Suprapubic skin (tissue), 4 donors: ENCODE measurements around the gene NEB. TPM values are rescaled to one million over a fixed set of nuclear protein-coding genes. Genes with fewer than 3 reads are reported as not detected.

Source experiments
- DNase-seq, 2 donors: peaks; one replicate each; pipeline ENCODE4 v3.0.0-alpha.2; 2019; ENCODE audit warnings: low spot score in 2 of 2
- H3K27ac ChIP-seq: fragments of 200-600 bp; sonication (generic); one replicate; pipeline ENCODE4 v1.5.1; 2019
- H3K27me3 ChIP-seq: fragments of 200-600 bp; sonication (generic); one replicate; pipeline ENCODE4 v1.5.1; 2019
- H3K36me3 ChIP-seq: fragments of 200-600 bp; sonication (generic); one replicate; pipeline ENCODE4 v1.5.1; 2019
- H3K4me1 ChIP-seq: fragments of 200-600 bp; sonication (generic); one replicate; pipeline ENCODE4 v1.5.1; 2019
- H3K4me3 ChIP-seq: fragments of 200-600 bp; sonication (generic); one replicate; pipeline ENCODE4 v1.5.1; 2019; ENCODE audit warnings: mild to moderate bottlenecking
- H3K9me3 ChIP-seq: fragments of 200-600 bp; sonication (generic); one replicate; pipeline ENCODE4 v1.5.1; 2019
- EP300 ChIP-seq: sonication (generic); formaldehyde crosslinking; IDR thresholded peaks from one replicate; pipeline ENCODE4 v1.6.1; 2017; ENCODE audit warnings: antibody characterized with exemption
- POLR2A ChIP-seq, 2 donors: fragments of 450-650 bp; IDR thresholded peaks; one replicate each; pipeline ENCODE4 v1.6.1; 2017; ENCODE audit warnings: antibody characterized with exemption in 2 of 2, mild to moderate bottlenecking in 2 of 2, moderate library complexity in 2 of 2
- POLR2AphosphoS5 ChIP-seq, 3 donors: sonication (generic); formaldehyde crosslinking; IDR thresholded peaks; one replicate each; pipeline ENCODE4 v1.6.1; 2017; ENCODE audit warnings: antibody characterized with exemption in 3 of 3
- WGBS: methylation state at CpG from one replicate; pipeline ENCODE4 v1.1.5; 2018; 5-methylcytosine and 5-hydroxymethylcytosine counted together
- total RNA-seq, 4 donors: library from RNA; depleted of rRNA; stranded (reverse); fragments of >200 nt; gene quantifications; one replicate each; pipeline ENCODE4 v1.1.0, GENCODE V29; 2016
- TF ChIP-seq, protein P1 (sequence below), 2 donors: fragments of 200-600 bp in 1 of 2; fragments of 450-650 bp in 1 of 2; sonication (generic) in 1 of 2; IDR thresholded peaks; one replicate each; pipeline ENCODE4 v1.5.1; 2016 to 2019; ENCODE audit warnings: antibody characterized with exemption in 2 of 2, mild to moderate bottlenecking in 1 of 2, moderate library complexity in 1 of 2

Gene NEB
- total RNA-seq, 4 donors from 2014 or later = 5.4 to 19.1 (median 7.4) TPM

DNA sequence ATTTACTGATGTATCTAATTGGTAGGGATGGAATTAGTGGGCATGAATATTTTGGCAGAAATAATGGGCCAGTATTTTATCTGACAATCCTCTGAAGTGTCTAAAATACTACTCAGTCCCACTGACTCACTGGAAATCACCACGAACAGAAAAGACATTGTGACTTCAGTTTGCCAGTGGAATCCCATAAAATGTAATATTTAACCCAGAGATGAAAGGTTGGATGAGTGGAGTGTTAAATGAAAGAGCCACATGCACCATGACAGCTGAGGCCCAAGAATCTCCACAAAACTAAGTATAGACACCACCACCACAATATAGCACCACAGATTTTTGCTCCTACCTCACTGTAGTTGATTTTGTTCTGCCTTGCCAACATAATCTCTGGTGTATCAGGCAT is 103.9 kb downstream of the NEB start:
- H3K4me3 ChIP-seq = no peak overlapping the region
- no peak for DNase-seq
- no peaks in the 10 kb centered on the region for H3K36me3 ChIP-seq
- H3K27me3 ChIP-seq = no peaks in the 10 kb centered on the region
- no peaks in the 10 kb centered on the region for H3K4me1 ChIP-seq
- H3K9me3 ChIP-seq = no peaks in the 10 kb centered on the region
- TF ChIP-seq EP300 = no peak
- TF ChIP-seq, protein P1, sequence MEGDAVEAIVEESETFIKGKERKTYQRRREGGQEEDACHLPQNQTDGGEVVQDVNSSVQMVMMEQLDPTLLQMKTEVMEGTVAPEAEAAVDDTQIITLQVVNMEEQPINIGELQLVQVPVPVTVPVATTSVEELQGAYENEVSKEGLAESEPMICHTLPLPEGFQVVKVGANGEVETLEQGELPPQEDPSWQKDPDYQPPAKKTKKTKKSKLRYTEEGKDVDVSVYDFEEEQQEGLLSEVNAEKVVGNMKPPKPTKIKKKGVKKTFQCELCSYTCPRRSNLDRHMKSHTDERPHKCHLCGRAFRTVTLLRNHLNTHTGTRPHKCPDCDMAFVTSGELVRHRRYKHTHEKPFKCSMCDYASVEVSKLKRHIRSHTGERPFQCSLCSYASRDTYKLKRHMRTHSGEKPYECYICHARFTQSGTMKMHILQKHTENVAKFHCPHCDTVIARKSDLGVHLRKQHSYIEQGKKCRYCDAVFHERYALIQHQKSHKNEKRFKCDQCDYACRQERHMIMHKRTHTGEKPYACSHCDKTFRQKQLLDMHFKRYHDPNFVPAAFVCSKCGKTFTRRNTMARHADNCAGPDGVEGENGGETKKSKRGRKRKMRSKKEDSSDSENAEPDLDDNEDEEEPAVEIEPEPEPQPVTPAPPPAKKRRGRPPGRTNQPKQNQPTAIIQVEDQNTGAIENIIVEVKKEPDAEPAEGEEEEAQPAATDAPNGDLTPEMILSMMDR (IDR thresholded peaks at IDR 0.05) = no peak
- no peak for TF ChIP-seq POLR2AphosphoS5 (IDR thresholded peaks at IDR 0.05)
- TF ChIP-seq POLR2A (IDR thresholded peaks at IDR 0.05) = no peak
- 48% methylated on average over 1 of the region's 1 CpG for WGBS
- no peak overlapping the region for H3K27ac ChIP-seq

DNA sequence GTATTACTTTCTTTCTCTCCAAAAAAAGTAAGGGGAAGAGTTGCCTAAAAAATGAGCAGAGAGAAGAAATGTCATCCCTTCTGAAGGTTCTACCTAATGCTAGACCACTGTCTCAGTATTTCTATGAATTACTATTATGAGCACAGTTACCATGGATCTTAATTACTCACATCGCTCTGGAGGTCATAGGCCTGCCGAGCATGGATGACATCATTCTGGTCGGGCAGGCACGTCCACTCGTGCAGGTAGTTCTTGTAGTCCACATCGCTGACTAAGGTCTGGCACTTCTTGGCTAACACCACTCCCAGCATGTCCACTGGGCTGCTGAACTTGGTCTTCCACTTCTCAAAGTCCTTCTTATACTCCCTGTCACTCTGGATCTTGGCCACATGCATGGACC is 106.9 kb downstream of the NEB start:
- TF ChIP-seq, protein P1 (IDR thresholded peaks at IDR 0.05) = no peak
- TF ChIP-seq POLR2A (IDR thresholded peaks at IDR 0.05) = no peak
- no peak for TF ChIP-seq POLR2AphosphoS5 (IDR thresholded peaks at IDR 0.05)
- no peak for TF ChIP-seq EP300
- 93% methylated on average over 6 of the region's 6 CpGs for WGBS

DNA sequence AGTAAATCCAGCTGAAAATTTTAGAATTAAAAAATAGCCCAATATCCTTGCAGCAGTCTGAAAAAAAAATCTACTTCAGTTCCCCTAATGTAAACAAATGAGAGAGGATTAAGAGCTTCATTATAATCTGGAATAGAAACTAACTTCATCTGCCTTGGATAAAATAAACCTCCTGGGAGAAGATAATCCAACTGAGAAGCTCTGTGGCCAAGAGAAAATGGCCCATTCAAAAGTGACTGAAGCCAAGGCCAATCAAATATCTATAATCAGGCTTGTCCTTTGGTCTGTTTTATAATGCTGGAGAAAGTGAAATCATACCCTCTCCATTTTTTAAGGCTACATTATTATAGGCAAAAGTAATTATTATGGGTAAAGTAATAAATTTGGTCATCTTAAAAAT is 110.0 kb downstream of the NEB start:
- Histone ChIP-seq H3K4me1 (no peaks in the 10 kb centered on the region), H3K36me3 (no peaks in the 10 kb centered on the region), H3K27ac (no peak overlapping the region), H3K27me3 (no peaks in the 10 kb centered on the region), H3K9me3 (no peaks in the 10 kb centered on the region), H3K4me3 (no peak overlapping the region)
- DNase-seq = no peak
- TF ChIP-seq EP300 (no peak), POLR2A (IDR thresholded peaks at IDR 0.05) (no peak)
- TF ChIP-seq, protein P1 (IDR thresholded peaks at IDR 0.05) = no peak

More for the DNA sequence above, 106.9 kb downstream of the NEB start:
- Histone ChIP-seq H3K27me3 (no peaks in the 10 kb centered on the region), H3K4me3 (no peak overlapping the region), H3K27ac (no peak overlapping the region), H3K4me1 (no peaks in the 10 kb centered on the region), H3K36me3 (no peaks in the 10 kb centered on the region), H3K9me3 (no peaks in the 10 kb centered on the region)
- no peak for DNase-seq

DNA sequence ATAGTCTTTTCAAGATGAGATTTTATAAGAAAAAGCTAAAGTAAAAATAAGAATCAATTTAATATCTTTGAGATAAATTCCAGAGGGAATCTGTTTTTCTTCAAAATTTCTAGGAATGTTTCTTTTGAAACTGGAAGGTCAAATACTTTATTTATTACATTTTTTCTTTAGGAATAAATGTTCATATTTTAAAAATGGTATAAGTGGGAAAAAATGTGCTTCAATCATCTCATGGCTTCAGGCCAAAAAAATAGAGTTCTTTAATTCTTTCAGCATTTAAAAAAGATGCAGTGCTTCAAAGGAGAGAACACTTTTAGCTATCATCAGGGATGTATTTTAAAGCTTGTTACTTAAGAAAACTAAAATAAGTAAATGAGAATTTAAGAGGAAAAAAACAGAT is 110.6 kb downstream of the NEB start:
- DNase-seq = no peak
- no peak overlapping the region for H3K27ac ChIP-seq
- no peaks in the 10 kb centered on the region for H3K9me3 ChIP-seq
- no peaks in the 10 kb centered on the region for H3K27me3 ChIP-seq
- H3K4me3 ChIP-seq = no peak overlapping the region
- no peaks in the 10 kb centered on the region for H3K4me1 ChIP-seq
- no peaks in the 10 kb centered on the region for H3K36me3 ChIP-seq
- TF ChIP-seq, protein P1 (IDR thresholded peaks at IDR 0.05) = no peak
- TF ChIP-seq EP300 = no peak
- no peak for TF ChIP-seq POLR2A (IDR thresholded peaks at IDR 0.05)

DNA sequence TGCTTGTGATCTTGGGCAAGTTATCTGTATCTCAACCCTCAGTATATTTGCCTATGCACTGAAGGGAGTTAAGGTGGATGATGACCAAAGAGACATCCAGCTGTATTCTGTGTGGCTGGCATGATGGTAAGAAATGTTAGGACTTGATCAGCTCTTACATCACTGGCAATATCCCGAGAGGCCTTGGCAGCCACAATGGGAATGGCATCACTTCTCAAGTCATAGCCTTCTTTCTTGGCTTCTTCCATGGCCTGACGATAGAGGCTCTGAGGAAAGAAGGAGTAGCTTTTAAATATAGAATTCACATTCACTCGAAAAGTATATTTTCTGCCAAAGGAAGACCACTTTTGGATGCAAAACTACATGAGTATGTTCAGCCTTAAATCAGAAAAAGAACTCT is 113.5 kb downstream of the NEB start:
- no peak overlapping the region for H3K4me3 ChIP-seq
- no peaks in the 10 kb centered on the region for H3K4me1 ChIP-seq
- no peak for DNase-seq
- H3K36me3 ChIP-seq = no peaks in the 10 kb centered on the region
- TF ChIP-seq EP300 = no peak
- TF ChIP-seq, protein P1 (IDR thresholded peaks at IDR 0.05) = no peak
- no peak for TF ChIP-seq POLR2AphosphoS5 (IDR thresholded peaks at IDR 0.05)
- no peak for TF ChIP-seq POLR2A (IDR thresholded peaks at IDR 0.05)
- H3K27me3 ChIP-seq = no peaks in the 10 kb centered on the region
- no peak overlapping the region for H3K27ac ChIP-seq
- WGBS = 43% methylated on average over 3 of the region's 3 CpGs
- H3K9me3 ChIP-seq = no peaks in the 10 kb centered on the region
